Bronchial epithelial cell (primary cell): Measurements from ENCODE around the gene ARHGAP12. TPM values are rescaled to one million over a fixed set of nuclear protein-coding genes. Genes with fewer than 3 reads are reported as not detected.

Experiments
- DNase-seq: peaks from one replicate; pipeline ENCODE4 v3.0.0-alpha.2; 2010; ENCODE audit warnings: low read depth
- FAIRE-seq: peaks from 2 replicates; lab custom pipeline; 2011; peaks lifted over from hg19 to GRCh38; lab: Jason Lieb, UNC
- H3K27me3 ChIP-seq: 2 replicates; pipeline ENCODE4 v1.5.1; 2011; ENCODE audit warnings: low read length; ENCODE audit not compliant: control insufficient read depth, insufficient read depth
- H3K36me3 ChIP-seq: 2 replicates; pipeline ENCODE4 v1.5.1; 2011; ENCODE audit warnings: low read length; ENCODE audit not compliant: control insufficient read depth, insufficient read depth
- H3K4me3 ChIP-seq: 2 replicates; pipeline ENCODE4 v1.5.1; 2011; ENCODE audit warnings: mild to moderate bottlenecking, low read depth, low read length, control low read depth
- CTCF ChIP-seq: IDR thresholded peaks from 2 replicates; pipeline ENCODE4 v1.5.1; 2011; ENCODE audit warnings: mild to moderate bottlenecking, moderate library complexity, low read length, control low read depth, inconsistent platforms; ENCODE audit not compliant: insufficient read depth, severe bottlenecking
- total RNA-seq: library from RNA; depleted of rRNA; stranded (reverse); fragments of >200 nt; gene quantifications from 2 replicates; pipeline ENCODE4 v1.2.1, GENCODE V29; 2014

ARHGAP12 gene
- total RNA-seq, 1 donor from 2014 or later: 30.3 TPM

GRCh38 chr10:31853629-31854028 lies 75.0 kb downstream of the ARHGAP12 start:
- no peaks in the 10 kb centered on the region for H3K27me3 ChIP-seq
- no peak for DNase-seq
- TF ChIP-seq CTCF: no peak
- H3K36me3 ChIP-seq: no peaks in the 10 kb centered on the region
- no peak for FAIRE-seq
- no peak overlapping the region for H3K4me3 ChIP-seq

GRCh38 chr10:31851216-31851615 lies 77.4 kb downstream of the ARHGAP12 start:
- no peak for TF ChIP-seq CTCF
- no peak for FAIRE-seq

GRCh38 chr10:31847515-31847914 lies 81.1 kb downstream of the ARHGAP12 start:
- H3K4me3 ChIP-seq: no peak overlapping the region
- no peaks in the 10 kb centered on the region for H3K27me3 ChIP-seq
- no peaks in the 10 kb centered on the region for H3K36me3 ChIP-seq
- TF ChIP-seq CTCF: no peak
- DNase-seq: no peak
- FAIRE-seq: no peak

More at GRCh38 chr10:31851216-31851615, 77.4 kb downstream of the ARHGAP12 start:
- no peak for DNase-seq
- Histone ChIP-seq H3K27me3 (no peaks in the 10 kb centered on the region), H3K36me3 (no peaks in the 10 kb centered on the region), H3K4me3 (no peak overlapping the region)

- no peak for FAIRE-seq
- no peak for TF ChIP-seq CTCF
- Histone ChIP-seq H3K36me3 (no peaks in the 10 kb centered on the region), H3K27me3 (no peaks in the 10 kb centered on the region), H3K4me3 (no peak overlapping the region)
- no peak for DNase-seq
These were observed 89.9 kb downstream of the ARHGAP12 start for GRCh38 chr10:31838709-31839108.

- TF ChIP-seq CTCF: no peak
- no peak overlapping the region for H3K4me3 ChIP-seq
- H3K36me3 ChIP-seq: no peaks in the 10 kb centered on the region
- FAIRE-seq (no peak), DNase-seq (peak; percentile 6)
- no peaks in the 10 kb centered on the region for H3K27me3 ChIP-seq
These were observed 90.6 kb downstream of the ARHGAP12 start for GRCh38 chr10:31838065-31838464.
